Skeletal muscle cell (primary cell): Measurements from ENCODE around the gene S100A9.

Source experiments
- DNase-seq: peaks from one replicate; pipeline ENCODE4 v3.0.0-alpha.2; 2010; ENCODE audit warnings: low read depth
- H3K4me3 ChIP-seq: 2 replicates; pipeline ENCODE4 v1.5.1; 2011; ENCODE audit warnings: low read depth, mild to moderate bottlenecking, control low read depth, low read length, moderate library complexity

S100A9 gene

DNA sequence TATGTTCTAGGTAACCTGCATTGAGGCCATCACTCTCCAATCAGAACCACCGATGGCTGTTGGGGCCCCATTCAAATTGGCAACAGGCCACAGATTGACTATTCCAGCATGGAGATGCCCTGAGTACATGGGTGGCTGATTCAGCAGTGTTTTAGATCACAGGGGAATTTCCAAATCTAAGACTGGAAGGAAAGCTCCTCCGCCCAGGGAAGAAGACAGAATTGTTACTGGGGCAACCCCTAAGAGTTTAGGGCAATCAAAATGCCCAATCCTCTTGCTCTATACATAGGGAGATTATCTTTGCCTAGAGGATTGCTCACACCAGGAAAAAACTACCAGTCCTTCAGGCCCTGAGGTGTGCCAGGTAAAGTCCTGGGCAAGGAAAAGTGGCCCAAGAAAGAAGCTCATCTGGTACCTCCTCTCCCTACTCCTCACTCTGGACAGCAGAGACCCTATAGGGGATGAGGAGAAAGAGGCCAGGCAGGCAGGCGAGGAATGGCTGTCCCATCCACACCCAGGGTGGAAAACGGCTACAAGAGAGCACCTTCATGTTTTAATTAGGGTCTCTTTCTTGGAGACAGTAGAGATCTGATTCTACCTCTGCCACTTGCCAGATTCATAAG, 27.4 kb downstream of the S100A9 start:
- no peak overlapping the region for H3K4me3 ChIP-seq
- DNase-seq = no peak

DNA sequence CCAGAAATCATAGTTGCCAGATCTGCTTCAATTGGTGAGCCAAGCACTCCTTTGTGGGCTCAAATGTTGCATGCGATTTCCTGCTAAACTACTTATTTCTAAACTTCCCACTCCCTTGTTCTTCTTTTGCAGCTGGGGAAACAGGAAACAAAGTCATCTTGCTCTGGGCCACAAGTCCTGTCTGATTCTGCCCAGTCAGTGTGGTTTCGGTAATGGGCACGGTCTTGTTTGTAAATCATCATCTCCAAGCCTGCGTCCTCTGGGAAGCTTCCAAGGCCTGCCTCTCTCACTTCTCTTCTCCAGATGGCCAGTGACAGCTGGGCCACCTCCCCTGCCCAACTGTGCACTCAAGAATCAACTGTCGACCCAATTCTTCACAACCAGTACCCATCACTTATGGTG, 28.8 kb downstream of the S100A9 start:
- H3K4me3 ChIP-seq = no peak overlapping the region
- no peak for DNase-seq

DNA sequence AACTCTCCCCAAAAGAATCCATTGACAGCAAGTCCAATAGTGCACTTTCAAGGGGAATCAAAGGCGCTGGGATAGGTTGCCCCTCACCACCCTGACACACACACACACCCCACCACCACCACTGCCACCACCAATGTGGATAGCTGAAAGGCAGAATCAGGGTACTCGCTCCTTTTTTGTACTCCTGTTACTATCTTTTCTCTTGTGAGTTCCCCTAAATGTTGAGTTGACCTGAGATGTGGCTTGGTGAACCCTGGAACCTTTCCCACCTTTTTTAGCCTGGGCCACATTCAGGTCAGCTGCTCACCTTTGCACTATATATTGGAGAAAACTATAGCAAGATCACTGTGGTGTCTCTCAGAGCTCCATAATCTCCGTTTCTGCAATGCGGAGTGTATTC, 29.3 kb downstream of the S100A9 start:
- no peak overlapping the region for H3K4me3 ChIP-seq

DNA sequence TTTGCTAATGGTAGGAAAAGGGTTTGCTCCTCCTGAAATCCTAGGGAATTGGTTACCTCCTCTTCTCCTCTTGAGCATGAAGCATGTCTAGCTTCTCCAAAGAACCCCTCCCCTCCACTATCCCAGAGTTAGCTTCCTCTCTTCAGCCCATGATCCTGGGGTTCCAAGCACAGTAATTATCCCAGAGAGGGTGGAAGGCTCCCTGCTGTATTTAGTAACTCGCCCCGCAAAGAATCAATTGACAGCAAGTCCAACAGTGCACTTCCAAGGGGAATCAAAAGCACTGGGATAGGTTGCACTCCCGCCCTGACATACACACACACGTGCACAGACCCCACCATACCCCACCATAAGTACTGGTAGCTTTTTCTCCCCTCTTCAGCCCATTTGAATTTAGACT, 30.1 kb downstream of the S100A9 start:
- H3K4me3 ChIP-seq = no peak overlapping the region
- DNase-seq = no peak

More for the DNA sequence above, 29.3 kb downstream of the S100A9 start:
- DNase-seq = no peak

DNA sequence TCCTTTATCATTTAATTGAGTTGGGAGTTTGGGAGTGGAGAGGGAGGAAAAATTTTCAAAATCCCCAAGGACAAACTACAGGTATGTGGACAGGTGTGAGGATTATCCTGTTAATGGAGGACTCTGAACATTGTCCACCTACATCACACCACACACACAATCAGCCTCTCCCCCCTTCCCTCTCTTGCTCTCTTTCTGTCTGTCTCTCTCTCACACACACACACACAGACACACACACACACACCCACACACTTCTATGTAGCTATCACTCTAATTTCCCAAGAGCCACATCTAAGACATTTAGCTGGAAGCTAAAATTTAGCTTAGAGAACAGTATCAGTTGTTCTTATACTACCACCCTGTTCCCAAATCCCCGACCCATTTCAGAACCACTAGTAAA, 31.7 kb downstream of the S100A9 start:
- H3K4me3 ChIP-seq = no peak overlapping the region
- no peak for DNase-seq

DNA sequence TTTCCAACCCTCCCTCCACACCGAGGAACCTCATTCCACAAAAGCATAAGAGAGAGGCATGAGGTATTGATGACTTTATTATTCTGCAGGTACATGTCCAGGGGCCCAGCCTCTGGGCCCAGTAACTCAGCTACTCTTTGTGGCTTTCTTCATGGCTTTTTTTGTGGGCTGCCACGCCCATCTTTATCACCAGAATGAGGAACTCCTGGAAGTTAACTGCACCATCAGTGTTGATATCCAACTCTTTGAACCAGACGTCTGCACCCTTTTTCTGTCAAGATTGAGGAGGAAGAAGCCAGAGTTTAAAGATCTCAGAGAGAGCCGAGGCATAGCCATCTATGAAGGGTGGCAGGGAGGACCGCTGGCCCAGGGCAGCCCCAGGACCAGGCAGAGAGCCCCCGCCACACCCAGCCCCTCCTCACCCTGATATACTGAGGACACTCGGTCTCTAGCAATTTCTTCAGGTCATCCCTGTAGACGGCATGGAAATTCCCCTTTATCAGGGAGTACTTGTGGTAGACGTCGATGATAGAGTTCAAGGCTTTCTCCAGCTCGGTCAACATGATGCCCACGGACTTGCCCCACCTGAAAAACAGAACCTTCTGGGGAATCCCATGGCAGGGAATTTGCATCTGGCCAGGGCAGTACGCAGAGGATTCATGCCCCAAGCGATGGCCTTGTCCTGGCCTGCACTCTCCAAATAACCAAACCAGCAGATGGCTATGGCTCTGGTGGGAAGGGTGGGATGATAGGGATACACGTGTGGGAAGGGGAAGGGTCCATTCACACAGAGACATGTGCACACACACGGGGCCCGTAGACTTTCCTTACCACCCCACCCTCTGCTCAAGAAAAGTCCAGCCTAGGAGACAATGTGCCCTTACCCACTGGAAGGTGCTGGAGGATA, 32.6 kb downstream of the S100A9 start:
- H3K4me3 ChIP-seq = no peak overlapping the region
- no peak for DNase-seq

DNA sequence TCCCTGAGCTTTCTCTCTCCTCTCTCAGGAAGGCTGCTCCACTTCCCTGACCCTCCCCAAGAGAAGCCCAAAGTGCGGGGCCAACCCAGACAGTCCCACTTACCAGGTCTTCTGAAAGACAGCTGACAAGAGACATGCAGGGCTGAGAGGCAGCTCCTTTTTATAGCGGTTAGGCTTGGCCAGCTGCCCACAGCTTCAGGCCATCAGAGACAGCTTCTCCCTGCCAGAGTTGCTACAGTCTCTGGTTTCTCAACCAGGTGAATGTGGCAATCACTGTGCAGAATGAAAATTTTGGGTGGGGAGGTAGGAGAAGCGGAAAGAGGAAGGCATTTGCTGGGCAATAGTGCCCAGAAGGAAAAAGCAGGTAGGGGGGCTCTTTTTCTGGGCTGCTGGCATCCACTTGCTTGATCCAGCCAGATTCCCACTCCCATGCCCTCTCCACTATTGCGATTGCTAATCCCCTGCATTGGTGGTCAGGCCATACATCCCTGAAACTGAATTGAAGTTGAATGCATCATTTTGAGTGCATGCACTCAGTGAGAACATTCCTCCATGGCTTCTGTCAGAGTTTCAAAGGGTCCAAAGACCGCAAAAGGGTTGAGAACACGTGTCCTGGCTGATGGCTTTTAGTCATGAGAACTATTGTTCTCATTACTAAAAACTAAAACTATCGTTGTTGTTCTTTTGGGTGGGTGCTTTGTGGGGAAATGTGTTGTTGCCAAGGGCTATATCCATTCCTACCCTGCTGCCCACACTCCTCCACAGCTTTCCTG, 33.5 kb downstream of the S100A9 start, which contains the start of gene S100A8:
S100A8 (minus strand) TSS at position 136 of the 773 bp plus-strand sequence. CDS start 538 bp downstream, outside the sequence.
- H3K4me3 ChIP-seq = no peak within 1 kb of the TSS
- DNase-seq = no peak

DNA sequence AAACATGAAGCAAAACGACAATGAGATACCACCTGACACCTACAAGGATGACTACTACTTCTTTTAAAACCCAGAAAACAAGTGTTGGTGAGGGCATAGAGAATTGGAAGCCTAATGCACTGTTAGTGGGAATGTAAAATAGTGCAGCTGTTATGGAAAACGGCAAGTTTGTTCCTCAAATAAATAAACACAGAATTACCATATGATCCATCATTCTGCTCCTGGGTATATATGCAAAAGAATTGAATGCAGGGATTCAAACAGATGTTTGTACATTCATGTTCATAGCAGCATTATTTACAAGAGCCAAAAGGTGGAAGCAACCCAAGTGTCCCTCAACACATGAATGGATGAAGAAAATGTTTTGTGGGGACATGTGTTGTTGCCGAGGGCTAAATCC, 34.6 kb downstream of the S100A9 start:
- DNase-seq = no peak
- no peak overlapping the region for H3K4me3 ChIP-seq

DNA sequence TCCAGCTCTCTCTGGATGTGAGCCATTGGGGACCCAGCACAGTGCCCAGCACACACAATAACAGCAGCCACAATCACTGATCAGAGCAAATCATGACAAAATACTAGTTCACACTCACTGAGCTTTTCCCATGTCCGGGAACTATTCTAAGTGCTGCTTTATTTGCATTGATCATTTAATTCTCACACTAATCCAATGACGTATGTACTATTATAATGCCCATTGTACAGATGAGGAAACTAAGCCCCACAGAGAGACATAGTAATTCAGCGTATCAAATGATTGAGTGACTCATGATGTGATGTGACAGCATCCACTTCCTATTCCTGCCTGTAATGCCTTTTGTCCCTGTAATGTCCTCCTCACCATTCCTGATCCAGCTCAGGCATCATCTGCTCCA, 35.2 kb downstream of the S100A9 start:
- no peak overlapping the region for H3K4me3 ChIP-seq

DNA sequence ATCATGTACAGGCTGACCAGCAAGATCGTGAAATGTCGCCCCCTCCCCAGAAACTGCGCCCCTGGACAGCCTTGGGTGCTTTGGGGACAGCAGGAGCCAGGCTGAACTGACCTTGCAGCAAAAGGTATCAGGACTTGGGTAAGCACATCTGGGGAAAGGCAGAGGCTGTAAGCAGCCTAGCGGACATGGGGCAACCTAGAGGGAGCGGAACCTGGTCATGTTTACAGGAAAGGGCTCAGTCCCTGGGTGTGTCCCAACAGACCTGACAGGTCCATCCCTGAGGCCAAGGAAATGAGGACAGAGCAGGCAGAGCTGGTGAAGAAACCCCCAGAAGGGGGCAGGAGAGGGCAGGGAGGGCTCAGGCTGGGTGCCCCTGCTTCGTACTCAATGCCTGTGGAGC, 36.3 kb downstream of the S100A9 start:
- DNase-seq = no peak
- no peak overlapping the region for H3K4me3 ChIP-seq

More for the DNA sequence above, 35.2 kb downstream of the S100A9 start:
- DNase-seq = no peak

DNA sequence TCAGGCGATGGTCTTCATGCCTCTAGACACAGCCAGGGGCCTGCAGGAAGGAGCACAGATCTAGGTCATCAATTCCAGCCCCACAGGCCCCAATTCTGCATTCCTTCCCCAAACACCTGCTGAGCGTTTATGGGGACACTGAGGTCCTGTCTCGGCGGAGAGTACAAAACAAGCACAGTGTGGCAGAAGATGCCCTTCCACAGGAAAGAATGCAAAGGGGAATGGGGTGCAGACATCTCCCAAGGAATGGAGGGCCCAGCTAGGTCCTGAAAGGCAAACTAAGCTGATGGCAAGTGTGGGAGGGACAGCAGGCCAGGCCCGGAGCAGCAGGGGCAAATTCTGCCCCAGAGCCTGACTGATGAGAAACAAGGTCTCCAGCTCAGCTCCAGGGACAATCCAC, 36.7 kb downstream of the S100A9 start:
- H3K4me3 ChIP-seq = no peak overlapping the region
- no peak for DNase-seq

DNA sequence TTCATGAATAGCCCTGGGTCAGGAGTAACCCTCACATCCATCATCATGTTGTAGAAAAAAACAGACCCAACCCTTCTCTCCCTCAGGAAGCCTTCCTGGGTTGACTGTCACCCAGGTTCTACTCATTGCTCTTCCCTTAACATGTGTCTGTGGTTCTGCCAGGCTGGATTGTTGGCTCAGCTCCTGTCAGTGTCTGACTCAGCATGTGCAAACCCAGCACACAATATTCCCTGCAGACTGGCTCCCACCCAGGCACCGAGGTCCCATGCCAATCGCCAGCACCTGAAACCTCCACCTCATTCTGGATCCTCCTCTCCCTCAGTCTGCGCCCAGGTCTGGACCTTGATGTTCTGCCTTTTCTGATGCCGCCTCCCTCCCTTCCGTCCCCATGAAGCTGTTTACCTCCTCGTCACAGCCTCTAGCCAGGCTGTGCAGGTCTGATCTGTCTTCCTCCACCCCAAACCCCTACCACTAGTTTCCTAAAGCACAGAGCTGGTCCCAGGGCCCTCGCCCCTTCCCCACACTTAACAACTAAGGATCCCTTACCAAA, 37.6 kb downstream of the S100A9 start:
- no peak overlapping the region for H3K4me3 ChIP-seq
- no peak for DNase-seq

DNA sequence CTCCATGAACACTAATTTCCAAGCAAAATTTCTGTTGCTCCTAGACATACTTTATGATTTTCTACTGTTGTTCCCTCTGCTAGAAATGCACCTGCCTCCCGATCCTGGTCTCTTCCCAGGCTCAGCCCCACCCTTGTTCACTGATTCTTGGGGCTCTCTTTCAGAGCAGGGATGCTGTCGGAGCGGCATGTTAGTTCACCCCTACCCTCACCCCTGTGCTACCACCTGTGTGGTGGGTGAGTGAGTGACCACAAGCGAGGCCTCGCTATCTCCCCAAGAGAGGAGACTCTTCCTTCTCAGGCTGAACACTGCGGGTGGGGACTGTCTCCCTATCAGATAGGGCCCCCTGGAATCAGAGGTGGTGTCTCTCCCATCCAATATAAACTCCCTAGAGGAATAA, 38.1 kb downstream of the S100A9 start:
- H3K4me3 ChIP-seq = no peak overlapping the region
- no peak for DNase-seq

DNA sequence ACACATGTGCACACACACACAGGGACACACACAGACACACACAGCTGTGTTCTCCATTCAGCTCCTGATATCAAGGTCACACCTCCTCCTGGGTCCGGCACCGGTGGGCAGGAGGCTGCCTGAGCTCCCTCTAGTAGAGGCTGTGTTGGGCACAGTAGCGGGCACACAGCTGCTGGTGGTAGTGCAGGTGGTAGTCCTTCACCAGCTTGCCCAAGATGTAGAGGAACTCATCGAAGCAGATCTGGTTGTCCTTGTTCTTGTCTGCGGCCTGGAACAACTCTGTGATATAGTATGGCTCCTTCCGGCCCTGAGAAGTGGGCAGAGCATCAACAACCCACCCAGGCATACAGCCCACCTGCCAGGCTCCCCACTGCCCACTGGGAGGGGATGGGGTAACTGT, 38.8 kb downstream of the S100A9 start:
- no peak for DNase-seq
- no peak overlapping the region for H3K4me3 ChIP-seq

DNA sequence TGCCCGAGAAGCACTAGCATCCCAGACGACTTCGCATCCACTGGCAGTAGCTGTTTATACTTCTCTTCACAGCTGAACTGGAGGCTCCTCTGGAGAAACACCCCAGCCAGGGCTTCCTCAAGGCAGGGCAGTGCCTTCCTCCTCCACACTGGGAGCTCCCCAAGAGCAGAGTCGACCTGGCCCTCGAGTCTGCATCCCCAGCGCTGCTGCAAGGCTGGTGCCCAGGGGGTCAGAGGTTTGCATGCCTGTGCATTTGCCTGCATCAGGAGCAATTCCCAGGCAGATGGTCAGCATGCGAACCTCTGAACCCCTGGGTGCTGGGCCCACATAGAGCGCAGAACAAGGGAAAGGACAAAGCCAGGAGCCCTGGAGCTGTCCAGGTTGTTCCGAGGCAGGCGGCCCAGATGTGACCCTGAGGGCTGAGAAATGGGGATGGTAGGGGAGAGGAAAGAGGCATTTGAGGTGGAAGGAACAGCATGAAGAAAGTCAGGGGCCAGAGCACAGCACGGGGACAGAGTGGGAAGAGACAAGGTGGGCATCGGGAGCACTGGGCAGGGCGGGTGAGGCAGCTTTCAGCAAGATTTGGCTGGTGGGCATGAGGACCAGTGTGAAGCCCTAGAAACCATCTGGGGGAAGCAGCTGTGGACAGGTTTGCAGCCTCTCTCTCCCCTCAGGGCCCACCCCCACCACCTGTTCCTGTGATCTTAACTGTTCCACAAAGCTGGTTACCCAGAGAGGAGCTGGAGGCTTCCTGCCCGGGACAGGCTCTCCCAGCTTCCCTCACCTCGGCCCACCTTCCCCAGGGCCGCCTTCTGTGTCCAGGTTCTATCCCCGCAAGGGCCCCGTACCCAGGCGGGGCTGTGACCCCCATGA, 39.6 kb downstream of the S100A9 start:
- no peak overlapping the region for H3K4me3 ChIP-seq
- DNase-seq = no peak

DNA sequence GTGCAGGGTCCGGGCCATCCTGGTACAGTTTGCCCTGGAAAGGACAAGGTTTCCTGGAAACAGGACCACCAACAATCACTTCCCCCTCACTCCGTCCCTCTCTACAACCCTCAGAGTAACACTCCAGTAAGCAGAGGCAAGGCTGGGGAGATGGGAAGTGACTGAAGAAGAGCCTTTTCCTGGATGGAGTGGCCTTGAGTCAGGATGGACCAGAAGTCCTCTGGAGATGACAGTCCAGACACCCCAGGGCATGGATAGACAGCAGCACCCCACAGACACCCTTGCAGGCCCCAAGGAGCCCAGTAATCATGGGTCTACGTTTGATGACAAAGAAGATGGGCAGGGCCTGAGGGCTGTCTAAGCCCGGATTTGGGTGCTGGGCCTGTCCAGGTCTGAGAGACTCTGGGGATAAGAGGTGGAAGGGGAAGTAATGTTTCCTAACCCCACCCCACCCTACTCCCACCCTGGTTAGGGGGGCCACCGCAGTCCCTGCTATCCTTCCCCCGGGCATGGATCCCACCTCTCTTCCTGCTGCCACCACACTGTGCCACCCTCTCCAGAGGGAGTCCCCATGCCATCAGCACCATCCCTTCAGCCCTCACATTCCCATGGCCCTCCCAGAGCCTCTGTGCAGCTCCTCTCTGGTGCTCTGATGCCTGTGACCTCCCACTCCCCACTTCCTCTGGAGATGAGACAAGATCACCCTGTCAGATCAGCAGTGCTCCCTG, 40.4 kb downstream of the S100A9 start:
- no peak overlapping the region for H3K4me3 ChIP-seq
- DNase-seq = no peak

DNA sequence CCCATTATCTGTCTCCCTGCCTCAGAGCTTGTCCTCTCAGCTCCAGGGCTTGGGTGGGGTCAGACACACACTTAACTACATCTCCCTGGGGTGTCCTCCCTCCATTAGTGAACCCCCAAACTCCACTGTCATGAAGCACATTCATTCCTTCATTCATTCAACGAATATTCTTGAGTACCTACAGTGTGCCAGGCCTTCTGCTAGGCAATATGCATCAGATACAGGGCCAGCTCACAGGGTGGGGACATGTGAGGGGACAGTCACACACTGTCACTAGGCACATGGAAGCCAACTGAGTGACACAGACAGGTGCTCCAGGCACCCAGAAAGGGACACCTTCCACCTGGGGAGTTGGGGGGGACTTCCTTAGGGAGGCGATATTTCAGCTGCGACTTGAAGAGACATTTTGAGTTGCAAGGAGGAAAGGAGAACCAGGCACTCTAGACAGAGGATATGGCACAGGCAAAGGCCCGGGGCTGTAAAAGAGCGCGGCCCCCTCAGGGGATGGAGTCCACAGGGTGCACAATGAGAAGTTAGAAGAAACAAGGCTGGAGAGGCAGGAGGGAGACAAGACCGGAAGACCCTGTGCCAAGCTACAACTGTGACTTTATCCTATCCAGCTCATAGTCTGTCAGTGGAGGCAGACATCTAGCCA, 41.9 kb downstream of the S100A9 start:
- no peak overlapping the region for H3K4me3 ChIP-seq
- no peak for DNase-seq

DNA sequence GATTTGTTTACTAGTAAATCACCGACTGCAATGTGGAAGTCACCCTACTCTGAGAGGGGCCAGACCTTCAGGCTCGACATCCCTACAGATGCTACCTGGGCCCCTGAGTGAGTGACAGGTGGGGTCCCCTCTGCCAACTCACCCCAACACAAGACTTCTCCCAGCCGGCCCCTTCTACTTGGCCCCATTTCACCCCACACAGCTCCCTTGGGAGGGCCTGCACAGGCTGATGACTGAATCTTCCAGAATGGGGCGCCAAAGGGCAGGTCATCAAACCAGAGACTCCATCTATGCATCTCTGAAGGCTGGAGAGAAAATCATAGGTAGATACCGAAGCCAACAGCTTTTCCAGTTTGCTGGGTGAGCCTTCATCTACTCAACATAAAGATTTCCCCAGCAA, 42.6 kb downstream of the S100A9 start:
- no peak for DNase-seq
- H3K4me3 ChIP-seq = no peak overlapping the region
